Nephron progenitor cell (in vitro differentiated cells): ENCODE measurements around the gene ZNF581.

ENCODE experiments used
- DNase-seq: peaks from one replicate; pipeline ENCODE4 v3.0.0; 2021
- H3K27ac Mint-ChIP-seq: 2 replicates; pipeline ENCODE4 v1.8.0; 2021; ENCODE audit warnings: mild to moderate bottlenecking, moderate library complexity, mixed read lengths
- H3K27me3 Mint-ChIP-seq: 2 replicates; pipeline ENCODE4 v1.8.0; 2021; ENCODE audit warnings: mild to moderate bottlenecking, low read depth, mixed read lengths; ENCODE audit not compliant: poor library complexity
- H3K36me3 Mint-ChIP-seq: 2 replicates; pipeline ENCODE4 v1.8.0; 2021; ENCODE audit warnings: low read depth, mixed read lengths
- H3K4me1 Mint-ChIP-seq: 2 replicates; pipeline ENCODE4 v1.8.0; 2021; ENCODE audit warnings: mixed read lengths
- H3K4me3 Mint-ChIP-seq: 2 replicates; pipeline ENCODE4 v1.8.0; 2021; ENCODE audit warnings: mild to moderate bottlenecking, moderate library complexity, mixed read lengths
- H3K9me3 Mint-ChIP-seq: 2 replicates; pipeline ENCODE4 v1.8.0; 2021; ENCODE audit warnings: mild to moderate bottlenecking, moderate library complexity, mixed read lengths
- CTCF ChIP-seq: fragments of 200-600 bp; sonication (generic); IDR thresholded peaks from 2 replicates; pipeline ENCODE4 v1.5.0; 2021; ENCODE audit warnings: antibody characterized with exemption

The ZNF581 gene

GRCh38 chr19:55691561-55692481 is 48.4 kb downstream of the ZNF581 start:
- H3K9me3 Mint-ChIP-seq, result no peaks in the 10 kb centered on the region
- DNase-seq, result no peak
- no peaks in the 10 kb centered on the region for H3K27me3 Mint-ChIP-seq
- TF ChIP-seq CTCF, result no peak
- peaks cover 10% of the 10 kb centered on the region for H3K36me3 Mint-ChIP-seq
- H3K27ac Mint-ChIP-seq, result no peak overlapping the region
- H3K4me1 Mint-ChIP-seq, result peaks cover 17% of the 10 kb centered on the region
- no peak overlapping the region for H3K4me3 Mint-ChIP-seq

GRCh38 chr19:55692681-55693081 is 49.2 kb downstream of the ZNF581 start:
- Mint-ChIP-seq H3K27ac (no peak overlapping the region), H3K4me1 (peaks cover 17% of the 10 kb centered on the region), H3K36me3 (peaks cover 16% of the 10 kb centered on the region), H3K4me3 (no peak overlapping the region), H3K9me3 (no peaks in the 10 kb centered on the region), H3K27me3 (no peaks in the 10 kb centered on the region)
- no peak for TF ChIP-seq CTCF
- DNase-seq, result no peak

GRCh38 chr19:55693336-55693974 is 50.0 kb downstream of the ZNF581 start:
- Mint-ChIP-seq H3K9me3 (no peaks in the 10 kb centered on the region), H3K36me3 (peaks cover 20% of the 10 kb centered on the region), H3K27ac (no peak overlapping the region), H3K27me3 (no peaks in the 10 kb centered on the region), H3K4me1 (peaks cover 17% of the 10 kb centered on the region), H3K4me3 (no peak overlapping the region)
- no peak for DNase-seq
- no peak for TF ChIP-seq CTCF

- Mint-ChIP-seq H3K36me3 (peaks cover 27% of the 10 kb centered on the region), H3K27ac (no peak overlapping the region), H3K4me3 (no peak overlapping the region), H3K4me1 (peaks cover 11% of the 10 kb centered on the region), H3K9me3 (no peaks in the 10 kb centered on the region), H3K27me3 (no peaks in the 10 kb centered on the region)
- TF ChIP-seq CTCF, result no peak
- no peak for DNase-seq
Measured at GRCh38 chr19:55694241-55694655, 50.8 kb downstream of the ZNF581 start.

- TF ChIP-seq CTCF, result no peak
- H3K27me3 Mint-ChIP-seq, result no peaks in the 10 kb centered on the region
- H3K36me3 Mint-ChIP-seq, result peaks cover 33% of the 10 kb centered on the region
- H3K4me3 Mint-ChIP-seq, result no peak overlapping the region
- DNase-seq, result no peak
- H3K27ac Mint-ChIP-seq, result no peak overlapping the region
- H3K9me3 Mint-ChIP-seq, result no peaks in the 10 kb centered on the region
- peaks cover 6% of the 10 kb centered on the region for H3K4me1 Mint-ChIP-seq
Measured at GRCh38 chr19:55694656-55695491, 51.4 kb downstream of the ZNF581 start.
